ENCODE measurements around the gene RHBDD3. TPM values are rescaled to one million over a fixed set of nuclear protein-coding genes. Genes with fewer than 3 reads are reported as not detected.

The RHBDD3 gene
- total and polyA plus RNA-seq, 2 experiments from 2014 or later, result 55.0 to 115 TPM

DNA sequence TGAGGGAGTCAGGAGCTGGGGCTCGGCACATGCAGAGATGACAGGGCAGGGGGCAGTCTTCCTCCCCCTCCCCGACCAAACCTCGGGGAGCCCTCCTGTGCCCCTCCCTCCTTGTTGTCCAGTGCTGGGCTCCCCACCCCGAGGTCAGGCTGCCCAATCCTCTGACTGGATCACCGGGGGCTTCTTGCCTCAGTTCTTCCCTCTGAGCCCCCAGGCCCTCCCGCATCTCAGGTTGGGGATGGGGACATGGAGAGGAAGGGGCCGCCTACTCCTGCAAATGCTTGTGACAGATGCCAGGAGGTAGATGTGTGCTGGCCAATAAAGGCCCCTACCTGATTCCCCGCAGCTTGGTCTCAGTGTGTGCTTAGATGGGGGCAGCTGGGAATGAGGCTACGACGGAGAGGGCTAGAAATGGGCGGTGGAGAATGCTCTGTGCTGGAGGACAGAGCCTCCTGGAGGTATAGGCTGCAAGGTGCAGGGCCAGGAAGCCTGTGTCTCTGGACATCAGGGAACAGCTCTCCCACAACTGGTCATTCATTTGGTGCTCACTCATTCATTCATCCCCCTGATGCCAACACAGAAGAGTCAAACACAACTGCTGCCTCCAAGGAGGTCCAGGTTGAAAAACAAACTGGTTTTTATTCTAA lies 8.4 kb downstream of the RHBDD3 start:
- no peak overlapping the region for H3K27ac Mint-ChIP-seq
- 0 out of 2 replicates have a peak, but pooled peaks cover 5% of the 10 kb centered on the region for H3K4me1 ChIP-seq (ENCODE audit: insufficient read depth)
- H3K27me3 Mint-ChIP-seq (ENCODE audit: insufficient read depth, low read depth, poor library complexity), result peaks cover 13% of the 10 kb centered on the region
- peak; percentile 80 for ATAC-seq
- no peaks in the 10 kb centered on the region; the same call in 1 of the 2 replicates for H4K20me1 ChIP-seq (replicated peaks; ENCODE audit: insufficient read depth)
- H3K27ac ChIP-seq (ENCODE audit: low read depth), result no peak overlapping the region
- H3K4me3 Mint-ChIP-seq, result no peak overlapping the region
- no peaks in the 10 kb centered on the region; the same call in 2 of the 3 replicates for H3K4me1 Mint-ChIP-seq
- no peak overlapping the region for H3K4me3 ChIP-seq
- no peaks in the 10 kb centered on the region for H3K9me3 Mint-ChIP-seq
- no peaks in the 10 kb centered on the region for H3K9me2 ChIP-seq (ENCODE audit: insufficient read depth)
- H3K27me3 ChIP-seq (ENCODE audit: insufficient read depth), result no peaks in the 10 kb centered on the region
- no peaks in the 10 kb centered on the region for H3F3A ChIP-seq (replicated peaks; ENCODE audit: low read depth)
- DNase-seq (ENCODE audit: low spot score), result peak; percentile 68
- no peak overlapping the region for H3K4me2 ChIP-seq
- no peak overlapping the region for H2AFZ ChIP-seq
- H3K36me3 Mint-ChIP-seq (ENCODE audit: low read depth), result peaks cover 17% of the 10 kb centered on the region
- TF ChIP-seq CTCF (conservative IDR thresholded peaks at IDR 0.05; ENCODE audit: low read depth in 2 of 2), result peak; percentile 41 to 49
- no peak for TF ChIP-seq ZNF114 (CRISPR knock-in tag; IDR thresholded peaks at IDR 0.05)
- TF ChIP-seq ZNF462 (CRISPR knock-in tag; IDR thresholded peaks at IDR 0.05), result no peak
- no peaks in the 10 kb centered on the region for H3K79me2 ChIP-seq (replicated peaks; ENCODE audit: insufficient read depth)
- H3K36me3 ChIP-seq (ENCODE audit: insufficient read depth), result no peaks in the 10 kb centered on the region
